Measurements from ENCODE around the gene SNU13.
"Not testable (repeated sequence)": the region's sequence is repeated elsewhere in the genome, so short reads cannot be mapped to it uniquely, and the experiment has no call there.

Gene SNU13

GRCh38 chr22:41682033-41682807 lies 6.4 kb downstream of the SNU13 start:
- no peak for DNase-seq (ENCODE audit: low read depth, low spot score)

DNA sequence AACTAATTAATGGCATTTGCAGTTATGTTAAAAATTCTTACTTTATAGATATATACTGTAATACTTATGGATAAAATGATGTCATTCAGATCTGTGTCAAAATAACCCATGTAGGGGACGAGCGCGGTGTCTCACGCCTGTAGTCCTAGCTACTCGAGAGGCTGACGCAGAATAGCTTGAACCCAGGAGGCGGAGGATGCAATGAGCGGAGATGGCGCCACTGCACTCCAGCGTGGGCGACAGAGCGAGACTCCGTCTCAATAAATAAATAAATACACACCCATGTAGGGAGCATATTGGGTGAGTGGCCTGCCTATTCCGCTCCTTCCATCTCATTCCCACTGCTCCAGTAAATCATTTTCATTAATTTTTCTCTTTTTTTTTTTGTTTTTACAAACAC lies 7.1 kb downstream of the SNU13 start:
- no peak for DNase-seq (ENCODE audit: low read depth, low spot score)

DNA sequence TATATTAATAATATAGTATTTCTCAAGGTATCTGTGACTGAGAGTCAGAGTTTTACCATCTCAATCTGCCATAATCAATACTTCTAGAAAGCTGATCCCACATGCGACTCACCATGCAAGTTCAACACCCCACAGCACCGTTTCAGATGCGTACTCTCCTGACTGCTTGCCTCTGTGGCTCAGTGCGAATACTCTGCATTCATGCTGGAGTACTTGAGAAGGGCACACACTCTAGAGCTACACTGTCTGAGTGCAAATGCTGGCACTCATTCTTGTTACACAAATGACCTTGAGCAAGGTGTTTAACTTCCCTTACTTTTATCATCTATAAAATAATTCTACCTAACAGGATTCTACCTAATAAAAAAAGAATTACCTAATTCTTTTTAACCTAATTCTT lies 12.5 kb downstream of the SNU13 start:
- no peak for DNase-seq (ENCODE audit: low read depth, low spot score)

- DNase-seq (ENCODE audit: low read depth, low spot score): no peak
Measured at GRCh38 chr22:41674846-41675340, 13.8 kb downstream of the SNU13 start.

GRCh38 chr22:41672780-41673509 lies 15.7 kb downstream of the SNU13 start:
- no peak for DNase-seq (ENCODE audit: low read depth, low spot score)

DNA sequence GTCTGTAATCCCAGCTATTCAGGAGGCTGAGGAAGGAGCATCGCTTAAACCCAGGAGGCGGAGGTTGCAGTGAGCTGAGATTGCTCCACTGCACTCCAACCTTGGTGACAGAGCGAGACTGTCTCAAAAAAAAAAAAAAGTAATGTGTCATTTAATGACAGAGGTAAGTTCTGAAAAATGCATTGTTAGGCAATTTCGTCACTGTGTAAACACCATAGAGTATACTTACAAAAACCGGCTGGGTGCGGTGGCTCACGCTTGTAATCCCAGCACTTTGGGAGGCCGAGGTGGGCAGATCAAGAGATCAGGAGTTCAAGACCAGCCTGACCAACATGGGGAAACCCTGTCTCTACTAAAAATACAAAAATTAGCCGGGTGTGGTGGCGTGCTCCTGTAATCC lies 16.6 kb downstream of the SNU13 start:
- DNase-seq (ENCODE audit: low read depth, low spot score): not testable (repeated sequence)

DNA sequence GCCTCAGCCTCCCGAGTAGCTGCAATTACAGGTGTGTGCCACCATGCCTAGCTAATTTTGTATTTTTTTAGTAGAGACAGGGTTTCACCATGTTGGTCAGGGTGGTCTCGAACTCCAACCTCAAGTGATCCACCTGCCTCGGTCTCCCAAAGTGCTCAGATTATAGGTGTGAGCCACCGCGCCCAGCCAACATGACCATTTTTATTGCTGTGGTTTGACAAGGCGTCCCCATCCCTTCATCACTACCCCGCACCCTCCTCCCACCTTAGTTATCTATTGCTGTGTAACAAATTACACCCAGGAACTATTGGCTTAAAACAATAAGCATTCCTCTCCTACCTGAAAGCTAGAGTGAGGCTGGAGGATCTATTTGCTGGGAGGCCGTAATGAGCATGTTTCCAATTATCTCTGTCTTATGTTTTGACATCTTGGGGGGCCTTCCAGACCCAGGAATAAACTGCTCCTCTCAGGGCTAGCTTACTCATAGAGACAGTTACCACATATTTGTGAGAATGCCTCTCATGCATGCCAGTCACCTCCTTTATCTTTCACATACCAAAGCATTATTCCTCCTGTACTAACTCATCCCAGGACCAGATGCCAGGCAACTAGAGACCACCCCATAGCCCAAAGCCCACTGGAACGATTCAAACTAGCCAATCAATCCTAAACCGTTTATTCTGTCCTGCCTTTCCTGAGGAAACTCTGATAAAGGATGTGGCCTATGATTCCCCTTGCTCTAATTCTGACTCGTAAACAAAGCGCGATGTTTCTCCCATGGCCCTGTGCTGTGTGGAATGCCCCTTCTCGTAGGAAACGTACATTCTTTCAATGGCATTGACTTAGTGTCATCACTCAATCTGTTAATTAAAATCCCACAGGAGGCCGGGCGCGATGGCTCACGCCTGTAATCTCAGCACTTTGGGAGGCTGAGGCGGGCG lies 19.4 kb downstream of the SNU13 start:
- no peak for DNase-seq (ENCODE audit: low read depth, low spot score)

GRCh38 chr22:41664951-41665350 lies 23.7 kb downstream of the SNU13 start:
- DNase-seq (ENCODE audit: low read depth, low spot score): no peak

- DNase-seq (ENCODE audit: low read depth, low spot score): no peak
Measured at GRCh38 chr22:41664490-41664889, 24.2 kb downstream of the SNU13 start.

DNA sequence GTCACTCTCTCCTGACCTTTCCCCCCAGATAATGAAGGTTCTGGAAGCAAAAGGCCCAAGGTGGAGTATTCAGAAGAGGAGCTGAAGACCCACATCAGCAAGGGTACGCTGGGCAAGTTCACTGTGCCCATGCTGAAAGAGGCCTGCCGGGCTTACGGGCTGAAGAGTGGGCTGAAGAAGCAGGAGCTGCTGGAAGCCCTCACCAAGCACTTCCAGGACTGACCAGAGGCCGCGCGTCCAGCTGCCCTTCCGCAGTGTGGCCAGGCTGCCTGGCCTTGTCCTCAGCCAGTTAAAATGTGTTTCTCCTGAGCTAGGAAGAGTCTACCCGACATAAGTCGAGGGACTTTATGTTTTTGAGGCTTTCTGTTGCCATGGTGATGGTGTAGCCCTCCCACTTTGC lies 25.1 kb downstream of the SNU13 start:
- not testable (repeated sequence) for DNase-seq (ENCODE audit: low read depth, low spot score)

DNA sequence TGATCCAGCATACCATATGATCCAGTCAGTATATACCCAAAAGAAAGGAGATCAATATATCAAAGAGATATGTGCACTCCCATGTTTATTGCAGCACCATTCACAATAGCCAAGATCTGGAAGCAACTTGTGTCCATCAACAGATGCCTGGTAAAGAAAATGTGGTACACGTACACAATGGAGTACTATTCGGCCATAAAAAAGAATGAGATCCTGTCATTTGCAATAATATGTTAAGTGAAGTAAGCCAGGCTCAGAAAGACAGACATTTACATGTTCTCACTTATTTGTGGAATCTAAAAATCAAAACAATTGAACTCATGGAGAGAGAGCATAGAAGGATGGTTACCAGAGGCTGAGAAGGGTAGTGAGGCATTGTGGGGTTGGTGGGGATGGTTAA lies 27.0 kb downstream of the SNU13 start:
- DNase-seq (ENCODE audit: low read depth, low spot score): no peak

GRCh38 chr22:41661088-41661487 lies 27.6 kb downstream of the SNU13 start:
- DNase-seq (ENCODE audit: low read depth, low spot score): no peak

GRCh38 chr22:41660416-41660815 lies 28.3 kb downstream of the SNU13 start:
- no peak for DNase-seq (ENCODE audit: low read depth, low spot score)

GRCh38 chr22:41659941-41660340 lies 28.7 kb downstream of the SNU13 start:
- DNase-seq (ENCODE audit: low read depth, low spot score): no peak

DNA sequence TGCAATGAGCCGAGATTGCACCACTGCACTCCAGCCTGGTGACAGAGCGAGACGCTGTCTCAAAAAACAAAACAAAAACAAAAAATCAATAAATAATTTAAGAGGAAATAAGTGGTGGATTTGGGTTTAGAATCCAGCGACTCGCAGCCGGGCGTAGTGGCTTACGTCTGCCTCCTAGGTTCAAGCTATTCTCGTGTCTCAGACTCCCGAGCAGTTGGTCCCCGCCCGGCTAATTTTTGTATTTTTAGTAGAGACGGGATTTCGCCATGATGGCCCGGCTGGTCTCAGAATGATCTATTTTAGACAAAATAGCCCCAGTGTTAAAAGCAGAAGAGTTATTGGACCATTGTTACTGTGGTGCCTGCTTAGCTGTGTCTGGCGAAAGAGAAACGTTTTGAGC lies 29.8 kb downstream of the SNU13 start:
- DNase-seq (ENCODE audit: low read depth, low spot score): no peak

- DNase-seq (ENCODE audit: low read depth, low spot score): no peak
Measured at GRCh38 chr22:41657709-41658108, 31.0 kb downstream of the SNU13 start.

DNA sequence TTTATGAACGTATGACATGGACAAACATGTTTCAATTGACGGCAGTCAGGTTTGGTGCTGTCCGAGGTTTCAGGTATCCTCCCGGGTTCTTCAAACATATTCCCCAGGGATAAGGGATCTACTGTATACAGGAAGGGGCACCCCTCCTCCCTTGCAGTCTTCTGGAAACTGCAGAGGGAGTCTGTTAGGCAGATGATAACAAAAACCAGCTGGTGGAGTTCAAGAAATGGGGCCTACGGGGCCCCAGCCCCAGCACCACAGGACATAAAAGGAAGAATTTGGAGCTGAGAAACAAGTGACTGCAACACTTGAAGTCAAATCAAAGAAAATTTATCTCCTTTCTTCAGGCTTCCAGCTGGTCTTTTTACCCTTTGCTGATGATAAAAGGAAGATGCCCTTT lies 32.1 kb downstream of the SNU13 start:
- DNase-seq (ENCODE audit: low read depth, low spot score): no peak

DNA sequence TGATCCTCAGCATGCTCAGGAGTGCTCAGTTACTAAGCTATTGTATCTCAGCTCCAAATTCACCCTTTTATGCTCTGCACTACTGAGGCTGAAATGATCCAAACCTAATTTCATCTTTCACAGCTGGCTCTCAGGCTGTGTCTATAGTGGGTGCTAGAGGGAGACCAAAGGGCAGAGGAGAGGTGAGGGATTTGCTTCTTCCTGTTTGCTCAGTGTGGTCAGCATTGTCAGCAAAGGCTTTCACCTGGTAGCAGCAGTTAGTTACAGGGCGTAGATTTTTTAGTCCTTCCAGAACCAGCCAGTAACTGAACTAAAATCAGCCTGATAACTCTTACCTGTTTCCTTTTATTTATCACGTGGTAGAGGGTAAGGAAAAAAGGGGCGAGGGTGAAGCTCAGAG lies 34.3 kb downstream of the SNU13 start:
- DNase-seq (ENCODE audit: low read depth, low spot score): no peak

DNA sequence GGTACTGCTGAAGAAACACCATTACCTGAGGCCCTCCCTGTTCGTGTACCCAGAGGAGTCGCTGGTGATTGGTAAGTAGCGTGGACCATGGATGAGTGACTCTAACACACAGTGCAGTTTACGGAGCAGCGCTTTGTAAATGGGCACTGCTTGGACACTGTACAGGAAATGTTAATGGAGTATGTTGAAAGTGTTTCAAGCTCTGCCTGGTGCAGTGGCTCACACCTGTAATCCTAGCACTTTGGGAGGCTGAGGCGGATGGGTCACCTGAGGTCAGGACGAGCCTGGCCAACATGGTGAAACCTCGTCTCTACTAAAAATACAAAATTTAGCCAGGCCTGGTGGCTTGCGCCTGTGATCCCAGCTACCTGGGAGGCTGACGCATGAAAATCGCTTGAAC lies 37.8 kb downstream of the SNU13 start:
- DNase-seq (ENCODE audit: low read depth, low spot score): no peak

DNA sequence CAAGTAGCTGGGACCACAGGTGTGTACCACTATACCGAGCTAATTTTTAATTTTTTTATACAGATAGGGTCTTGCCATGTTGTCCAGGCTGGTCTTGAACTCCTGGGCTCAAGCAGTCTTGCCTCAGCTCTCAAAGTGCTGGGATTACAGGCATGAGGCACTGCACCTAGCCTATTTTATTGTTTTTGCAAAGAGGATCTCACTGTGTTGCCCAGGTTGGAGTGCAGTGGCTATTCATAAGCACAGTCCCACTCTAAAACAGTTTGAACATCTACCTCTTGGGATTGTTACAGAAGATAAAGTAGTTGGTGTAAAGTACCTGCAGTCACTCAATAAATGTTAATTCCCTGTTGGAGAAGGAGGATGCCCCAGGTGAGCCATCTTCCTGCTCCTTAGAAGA lies 38.4 kb downstream of the SNU13 start:
- no peak for DNase-seq (ENCODE audit: low read depth, low spot score)

- DNase-seq (ENCODE audit: low read depth, low spot score): no peak
Measured at GRCh38 chr22:41648432-41648831, 40.2 kb downstream of the SNU13 start.

- DNase-seq (ENCODE audit: low read depth, low spot score): no peak
Measured at GRCh38 chr22:41647771-41648170, 40.9 kb downstream of the SNU13 start.

Data from iPS DF 19.7 (cell line).